ENCODE data around the gene PLXNA2. TPM values are rescaled to one million over a fixed set of nuclear protein-coding genes. Genes with fewer than 3 reads are reported as not detected.

The PLXNA2 gene
- total RNA-seq, 1 donor from 2014 or later, result 1.7 TPM

- peaks cover 24% of the 10 kb centered on the region for H3K36me3 Mint-ChIP-seq
- Histone ChIP-seq H3K9ac (no peak overlapping the region), H3K27ac (no peak overlapping the region), H3K27me3 (no peaks in the 10 kb centered on the region), H2AFZ (replicated peaks) (no peak overlapping the region), H3F3A (ENCODE audit: low read depth) (peaks cover 3% of the 10 kb centered on the region), H3K4me3 (no peak overlapping the region), H4K20me1 (ENCODE audit: low read depth) (no peaks in the 10 kb centered on the region), H3K4me1 (peaks cover 46% of the 10 kb centered on the region), H3K9me3 (ENCODE audit: low read depth) (no peaks in the 10 kb centered on the region), H3K79me2 (ENCODE audit: low read depth) (no peaks in the 10 kb centered on the region), H3K36me3 (no peaks in the 10 kb centered on the region), H3K4me2 (no peak overlapping the region)
- peaks cover 50% of the 10 kb centered on the region for H3K4me1 Mint-ChIP-seq
- TF ChIP-seq EZH2 (IDR thresholded peaks at IDR 0.05), result no peak
- TF ChIP-seq EZH2phosphoT487 (IDR thresholded peaks at IDR 0.05), result no peak
- TF ChIP-seq CTCF (IDR thresholded peaks at IDR 0.05), result no peak
- H3K27ac Mint-ChIP-seq, result no peak overlapping the region
- no peak overlapping the region for H3K4me3 Mint-ChIP-seq
- DNase-seq (ENCODE audit: low spot score), result no peak
- H3K27me3 Mint-ChIP-seq (ENCODE audit: insufficient read depth, low read depth), result peaks cover 2% of the 10 kb centered on the region
- H3K9me3 Mint-ChIP-seq, result no peaks in the 10 kb centered on the region
These were observed 39.4 kb downstream of the PLXNA2 start for GRCh38 chr1:208204779-208205178.

GRCh38 chr1:208203848-208204609 lies 40.2 kb downstream of the PLXNA2 start:
- no peaks in the 10 kb centered on the region for H3K36me3 ChIP-seq
- no peak overlapping the region for H3K27ac Mint-ChIP-seq
- H3K4me1 Mint-ChIP-seq, result peaks cover 49% of the 10 kb centered on the region
- no peak for DNase-seq (ENCODE audit: low spot score)
- H3K4me1 ChIP-seq, result peaks cover 43% of the 10 kb centered on the region
- H3K4me3 Mint-ChIP-seq, result no peak overlapping the region
- no peaks in the 10 kb centered on the region for H3K79me2 ChIP-seq (ENCODE audit: low read depth)
- H3K27me3 Mint-ChIP-seq (ENCODE audit: insufficient read depth, low read depth), result peaks cover 3% of the 10 kb centered on the region
- H3F3A ChIP-seq (ENCODE audit: low read depth), result peaks cover 4% of the 10 kb centered on the region
- no peak overlapping the region for H3K4me2 ChIP-seq
- no peak overlapping the region for H3K4me3 ChIP-seq
- peaks cover 21% of the 10 kb centered on the region for H3K36me3 Mint-ChIP-seq
- H2AFZ ChIP-seq (replicated peaks), result no peak overlapping the region
- H3K9me3 ChIP-seq (ENCODE audit: low read depth), result no peaks in the 10 kb centered on the region
- H3K27ac ChIP-seq, result no peak overlapping the region
- TF ChIP-seq EZH2 (IDR thresholded peaks at IDR 0.05), result no peak
- TF ChIP-seq EZH2phosphoT487 (IDR thresholded peaks at IDR 0.05), result no peak
- H3K9ac ChIP-seq, result no peak overlapping the region
- H3K27me3 ChIP-seq, result no peaks in the 10 kb centered on the region
- H3K9me3 Mint-ChIP-seq, result no peaks in the 10 kb centered on the region
- no peaks in the 10 kb centered on the region for H4K20me1 ChIP-seq (ENCODE audit: low read depth)

- H2AFZ ChIP-seq (replicated peaks), result no peak overlapping the region
- H3K27ac ChIP-seq, result no peak overlapping the region
- no peaks in the 10 kb centered on the region for H3K79me2 ChIP-seq (ENCODE audit: low read depth)
- no peak overlapping the region for H3K9ac ChIP-seq
- no peaks in the 10 kb centered on the region for H3K27me3 ChIP-seq
- Mint-ChIP-seq H3K9me3 (no peaks in the 10 kb centered on the region), H3K4me3 (peak overlapping the region; percentile 21), H3K27me3 (ENCODE audit: insufficient read depth, low read depth) (peaks cover 5% of the 10 kb centered on the region), H3K4me1 (peaks cover 51% of the 10 kb centered on the region), H3K27ac (peak overlapping the region; percentile 44), H3K36me3 (peaks cover 18% of the 10 kb centered on the region)
- no peak overlapping the region for H3K4me3 ChIP-seq
- H3K4me2 ChIP-seq, result no peak overlapping the region
- no peak for DNase-seq (ENCODE audit: low spot score)
- H4K20me1 ChIP-seq (ENCODE audit: low read depth), result no peaks in the 10 kb centered on the region
- TF ChIP-seq EZH2phosphoT487 (IDR thresholded peaks at IDR 0.05), result no peak
- TF ChIP-seq CTCF (IDR thresholded peaks at IDR 0.05), result no peak
- TF ChIP-seq EZH2 (IDR thresholded peaks at IDR 0.05), result no peak
- H3K36me3 ChIP-seq, result no peaks in the 10 kb centered on the region
- peaks cover 48% of the 10 kb centered on the region for H3K4me1 ChIP-seq
- H3F3A ChIP-seq (ENCODE audit: low read depth), result peaks cover 12% of the 10 kb centered on the region
- H3K9me3 ChIP-seq (ENCODE audit: low read depth), result no peaks in the 10 kb centered on the region
These were observed 40.9 kb downstream of the PLXNA2 start for GRCh38 chr1:208203127-208203847.
